ENCODE measurements around the gene DGCR2.
"Not testable (repeated sequence)": the region's sequence is repeated elsewhere in the genome, so short reads cannot be mapped to it uniquely, and the experiment has no call there.

The DGCR2 gene

DNA sequence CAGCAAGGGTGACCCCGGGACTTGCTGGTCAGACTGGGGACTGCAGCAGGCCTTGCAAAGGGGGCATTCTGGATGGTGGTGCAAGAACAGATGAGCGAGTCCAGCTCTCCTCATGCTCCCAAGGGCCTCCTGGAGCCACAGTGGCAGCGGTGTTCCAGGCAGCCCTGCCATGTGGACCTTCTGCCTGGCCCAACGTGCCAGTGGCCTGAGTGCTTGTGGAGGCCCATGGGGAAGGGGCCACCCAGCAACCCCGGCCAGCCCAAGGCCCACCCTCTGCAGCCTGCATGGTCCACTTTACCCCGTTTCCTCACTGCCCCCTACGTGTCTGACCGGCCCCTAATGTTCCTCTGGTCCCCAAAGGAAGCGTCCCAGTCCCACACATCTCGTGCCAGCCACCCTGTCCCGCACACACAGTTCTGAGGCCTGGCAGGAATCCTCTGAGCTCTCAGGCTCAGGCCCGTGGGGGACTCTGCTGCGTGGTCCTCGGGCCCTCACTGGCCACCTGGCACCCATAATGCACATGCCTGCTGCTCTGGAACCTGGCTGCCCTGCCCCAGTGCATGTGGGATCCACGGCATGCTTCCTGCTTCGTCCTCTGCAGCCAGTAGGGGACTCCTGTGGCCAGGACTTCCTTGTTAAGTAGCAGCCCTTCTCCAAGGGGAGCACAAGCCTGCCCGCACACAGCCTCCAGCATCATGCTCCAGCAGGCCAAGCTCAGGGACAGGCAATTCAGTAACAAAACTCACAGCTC, 85.5 kb downstream of the DGCR2 start:
- Histone ChIP-seq H3K4me2 (ENCODE audit: low read depth, low read length, poor library complexity, severe bottlenecking) (no peak overlapping the region), H4K20me1 (ENCODE audit: low read depth, low read length) (no peaks in the 10 kb centered on the region)

GRCh38 chr22:19036229-19036522, 86.0 kb downstream of the DGCR2 start:
- Histone ChIP-seq H3K9ac (ENCODE audit: low read length) (no peak overlapping the region), H3K27me3 (ENCODE audit: low read length) (no peaks in the 10 kb centered on the region), H2AFZ (ENCODE audit: low read depth, low read length, severe bottlenecking) (no peak overlapping the region), H3K9me3 (ENCODE audit: insufficient read depth, low read length) (no peaks in the 10 kb centered on the region), H3K4me2 (ENCODE audit: low read depth, low read length, poor library complexity, severe bottlenecking) (no peak overlapping the region), H3K36me3 (ENCODE audit: low read length) (no peaks in the 10 kb centered on the region), H3K79me2 (ENCODE audit: insufficient read depth, low read length) (no peaks in the 10 kb centered on the region), H3K27ac (ENCODE audit: low read depth, low read length) (no peak overlapping the region), H3F3A (ENCODE audit: insufficient read depth) (no peaks in the 10 kb centered on the region), H3K4me3 (ENCODE audit: insufficient read depth, low read length, poor library complexity, severe bottlenecking) (no peak overlapping the region), H3K9me2 (replicated peaks; ENCODE audit: insufficient read depth, low read length) (no peaks in the 10 kb centered on the region), H4K20me1 (ENCODE audit: low read depth, low read length) (no peaks in the 10 kb centered on the region)
- TF ChIP-seq EZH2phosphoT487 (conservative IDR thresholded peaks at IDR 0.05; ENCODE audit: low read length): no peak

More for the DNA sequence above, 85.5 kb downstream of the DGCR2 start:
- no peaks in the 10 kb centered on the region for H3K79me2 ChIP-seq (ENCODE audit: insufficient read depth, low read length)
- H3F3A ChIP-seq (ENCODE audit: insufficient read depth): no peaks in the 10 kb centered on the region
- TF ChIP-seq, protein P1, sequence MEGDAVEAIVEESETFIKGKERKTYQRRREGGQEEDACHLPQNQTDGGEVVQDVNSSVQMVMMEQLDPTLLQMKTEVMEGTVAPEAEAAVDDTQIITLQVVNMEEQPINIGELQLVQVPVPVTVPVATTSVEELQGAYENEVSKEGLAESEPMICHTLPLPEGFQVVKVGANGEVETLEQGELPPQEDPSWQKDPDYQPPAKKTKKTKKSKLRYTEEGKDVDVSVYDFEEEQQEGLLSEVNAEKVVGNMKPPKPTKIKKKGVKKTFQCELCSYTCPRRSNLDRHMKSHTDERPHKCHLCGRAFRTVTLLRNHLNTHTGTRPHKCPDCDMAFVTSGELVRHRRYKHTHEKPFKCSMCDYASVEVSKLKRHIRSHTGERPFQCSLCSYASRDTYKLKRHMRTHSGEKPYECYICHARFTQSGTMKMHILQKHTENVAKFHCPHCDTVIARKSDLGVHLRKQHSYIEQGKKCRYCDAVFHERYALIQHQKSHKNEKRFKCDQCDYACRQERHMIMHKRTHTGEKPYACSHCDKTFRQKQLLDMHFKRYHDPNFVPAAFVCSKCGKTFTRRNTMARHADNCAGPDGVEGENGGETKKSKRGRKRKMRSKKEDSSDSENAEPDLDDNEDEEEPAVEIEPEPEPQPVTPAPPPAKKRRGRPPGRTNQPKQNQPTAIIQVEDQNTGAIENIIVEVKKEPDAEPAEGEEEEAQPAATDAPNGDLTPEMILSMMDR (IDR thresholded peaks at IDR 0.05; ENCODE audit: insufficient read depth, low read length, poor library complexity, severe bottlenecking): no peak
- TF ChIP-seq EZH2phosphoT487 (conservative IDR thresholded peaks at IDR 0.05; ENCODE audit: low read length): no peak
- no peaks in the 10 kb centered on the region for H3K9me3 ChIP-seq (ENCODE audit: insufficient read depth, low read length)
- no peak overlapping the region for H3K9ac ChIP-seq (ENCODE audit: low read length)
- no peak overlapping the region for H3K27ac ChIP-seq (ENCODE audit: low read depth, low read length)
- H3K27me3 ChIP-seq (ENCODE audit: low read length): no peaks in the 10 kb centered on the region
- H3K9me2 ChIP-seq (replicated peaks; ENCODE audit: insufficient read depth, low read length): no peaks in the 10 kb centered on the region
- H3K36me3 ChIP-seq (ENCODE audit: low read length): no peaks in the 10 kb centered on the region
- no peak overlapping the region for H2AFZ ChIP-seq (ENCODE audit: low read depth, low read length, severe bottlenecking)
- no peak overlapping the region for H3K4me3 ChIP-seq (ENCODE audit: insufficient read depth, low read length, poor library complexity, severe bottlenecking)

DNA sequence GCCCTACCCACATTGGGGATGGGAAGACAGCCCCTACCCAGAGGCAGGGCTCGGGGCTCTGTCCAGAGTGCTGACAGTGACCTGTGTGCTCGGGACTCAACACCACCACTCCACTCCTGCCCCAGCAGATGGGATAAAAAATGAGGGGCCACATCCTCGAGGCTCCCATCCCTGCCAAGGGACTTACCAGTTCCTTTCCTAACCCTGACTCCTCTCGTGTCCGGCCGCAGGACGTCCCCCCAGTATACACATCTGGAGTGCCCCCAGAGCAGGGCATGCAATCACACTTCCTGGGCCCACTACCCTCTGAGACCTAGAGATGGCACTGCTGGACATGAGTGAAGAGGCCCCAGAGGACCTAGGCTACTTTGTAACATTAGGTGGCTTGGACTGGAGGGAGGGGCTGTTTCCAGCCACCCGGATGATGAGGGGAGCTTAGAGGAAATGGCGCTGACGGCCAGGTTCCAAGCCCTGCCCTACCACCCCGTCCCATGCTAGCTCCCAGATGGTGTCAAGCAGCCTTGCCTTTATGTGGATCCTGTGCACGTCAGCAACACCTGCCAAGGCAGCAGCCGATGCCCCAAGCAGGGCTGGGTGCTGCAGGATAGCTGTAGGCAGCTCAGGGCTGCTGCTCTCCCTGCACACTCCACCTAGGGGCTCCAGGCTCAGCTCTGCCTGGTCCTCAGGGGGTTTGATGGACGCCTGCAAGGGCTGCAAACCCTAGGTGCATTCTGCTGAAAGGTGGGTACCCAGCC, 86.6 kb downstream of the DGCR2 start:
- Histone ChIP-seq H3K9me2 (replicated peaks; ENCODE audit: insufficient read depth, low read length) (no peaks in the 10 kb centered on the region), H3K9me3 (ENCODE audit: insufficient read depth, low read length) (no peaks in the 10 kb centered on the region), H3K9ac (ENCODE audit: low read length) (no peak overlapping the region), H3K4me2 (ENCODE audit: low read depth, low read length, poor library complexity, severe bottlenecking) (no peak overlapping the region), H4K20me1 (ENCODE audit: low read depth, low read length) (no peaks in the 10 kb centered on the region), H3K27me3 (ENCODE audit: low read length) (no peaks in the 10 kb centered on the region), H3K27ac (ENCODE audit: low read depth, low read length) (no peak overlapping the region), H3K36me3 (ENCODE audit: low read length) (no peaks in the 10 kb centered on the region), H3F3A (ENCODE audit: insufficient read depth) (no peaks in the 10 kb centered on the region), H3K4me3 (ENCODE audit: insufficient read depth, low read length, poor library complexity, severe bottlenecking) (no peak overlapping the region), H3K79me2 (ENCODE audit: insufficient read depth, low read length) (no peaks in the 10 kb centered on the region), H2AFZ (ENCODE audit: low read depth, low read length, severe bottlenecking) (no peak overlapping the region)
- TF ChIP-seq EZH2phosphoT487 (conservative IDR thresholded peaks at IDR 0.05; ENCODE audit: low read length): no peak
- TF ChIP-seq, protein P1 (IDR thresholded peaks at IDR 0.05; ENCODE audit: insufficient read depth, low read length, poor library complexity, severe bottlenecking): no peak

DNA sequence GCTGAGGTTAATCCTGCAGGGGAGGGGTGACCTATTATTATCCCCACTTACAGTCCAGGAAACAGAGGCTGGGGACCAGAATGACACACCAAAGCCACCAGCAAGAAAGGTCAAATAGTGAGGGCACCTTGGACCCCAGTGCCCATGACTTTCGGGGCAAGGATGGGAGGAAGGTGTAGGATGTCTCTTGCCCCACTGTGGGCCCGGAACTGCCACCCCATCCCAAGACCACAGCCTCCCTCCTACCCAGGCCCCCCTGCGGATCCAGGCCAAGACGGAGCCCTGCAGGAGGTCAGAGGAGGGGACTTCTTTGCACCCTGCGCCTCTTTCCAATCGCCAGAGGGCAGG, 87.1 kb downstream of the DGCR2 start:
- H3K4me3 ChIP-seq (ENCODE audit: insufficient read depth, low read length, poor library complexity, severe bottlenecking); H3K27ac ChIP-seq (ENCODE audit: low read depth, low read length); H3K36me3 ChIP-seq (ENCODE audit: low read length); H3F3A ChIP-seq (ENCODE audit: insufficient read depth); H3K9me3 ChIP-seq (ENCODE audit: insufficient read depth, low read length); H3K4me2 ChIP-seq (ENCODE audit: low read depth, low read length, poor library complexity, severe bottlenecking); H3K9ac ChIP-seq (ENCODE audit: low read length); H2AFZ ChIP-seq (ENCODE audit: low read depth, low read length, severe bottlenecking); H3K9me2 ChIP-seq (replicated peaks; ENCODE audit: insufficient read depth, low read length); H3K27me3 ChIP-seq (ENCODE audit: low read length); H3K79me2 ChIP-seq (ENCODE audit: insufficient read depth, low read length); H4K20me1 ChIP-seq (ENCODE audit: low read depth, low read length): not testable (repeated sequence)

GRCh38 chr22:19034724-19035120, 87.5 kb downstream of the DGCR2 start:
- not testable (repeated sequence) for H3K9ac ChIP-seq (ENCODE audit: low read length); H3K27ac ChIP-seq (ENCODE audit: low read depth, low read length); H3K36me3 ChIP-seq (ENCODE audit: low read length); H3K4me3 ChIP-seq (ENCODE audit: insufficient read depth, low read length, poor library complexity, severe bottlenecking); H3K4me2 ChIP-seq (ENCODE audit: low read depth, low read length, poor library complexity, severe bottlenecking); H3K9me3 ChIP-seq (ENCODE audit: insufficient read depth, low read length); H4K20me1 ChIP-seq (ENCODE audit: low read depth, low read length); H3K79me2 ChIP-seq (ENCODE audit: insufficient read depth, low read length); H3K9me2 ChIP-seq (replicated peaks; ENCODE audit: insufficient read depth, low read length); H3K27me3 ChIP-seq (ENCODE audit: low read length); H2AFZ ChIP-seq (ENCODE audit: low read depth, low read length, severe bottlenecking); H3F3A ChIP-seq (ENCODE audit: insufficient read depth)

DNA sequence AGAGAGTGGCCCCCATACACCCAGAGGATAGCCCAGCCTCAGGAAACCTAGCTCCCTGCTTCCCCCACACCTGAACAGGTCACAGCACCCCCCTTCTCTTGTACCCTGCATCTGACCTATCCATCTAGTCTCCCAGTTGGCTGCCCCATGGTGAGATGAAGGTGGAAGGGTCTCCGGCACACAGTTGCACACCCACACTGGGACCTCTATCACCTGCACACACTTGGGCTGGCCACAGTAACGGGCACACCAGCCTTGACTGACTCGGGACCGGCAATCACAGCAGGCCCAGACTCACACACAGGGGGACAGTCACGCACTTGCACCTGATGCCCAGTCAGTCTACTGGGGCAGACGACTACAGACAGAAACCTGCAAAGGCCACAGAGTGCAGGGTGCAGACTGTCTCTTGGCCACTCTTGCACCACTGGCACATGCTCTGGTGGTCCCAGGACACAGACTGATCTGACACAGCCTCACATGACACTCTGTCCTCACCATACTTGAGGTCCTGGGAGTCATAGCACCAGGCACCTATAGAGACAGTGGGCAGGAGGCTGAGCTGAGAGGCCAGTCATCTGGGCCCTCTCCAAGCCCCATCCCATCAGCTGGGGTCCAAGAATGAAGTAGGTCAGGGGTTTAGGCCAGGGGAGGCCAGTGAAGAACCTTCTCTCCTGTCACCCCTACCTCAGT, 88.0 kb downstream of the DGCR2 start:
- H3K9me3 ChIP-seq (ENCODE audit: insufficient read depth, low read length); H2AFZ ChIP-seq (ENCODE audit: low read depth, low read length, severe bottlenecking); H3K79me2 ChIP-seq (ENCODE audit: insufficient read depth, low read length); H3K36me3 ChIP-seq (ENCODE audit: low read length); H3F3A ChIP-seq (ENCODE audit: insufficient read depth); H3K27me3 ChIP-seq (ENCODE audit: low read length); H3K4me2 ChIP-seq (ENCODE audit: low read depth, low read length, poor library complexity, severe bottlenecking); H3K9me2 ChIP-seq (replicated peaks; ENCODE audit: insufficient read depth, low read length); H3K4me3 ChIP-seq (ENCODE audit: insufficient read depth, low read length, poor library complexity, severe bottlenecking); H3K27ac ChIP-seq (ENCODE audit: low read depth, low read length); H3K9ac ChIP-seq (ENCODE audit: low read length); H4K20me1 ChIP-seq (ENCODE audit: low read depth, low read length): not testable (repeated sequence)
